ENCODE data around the gene MON1A.

The MON1A gene

DNA sequence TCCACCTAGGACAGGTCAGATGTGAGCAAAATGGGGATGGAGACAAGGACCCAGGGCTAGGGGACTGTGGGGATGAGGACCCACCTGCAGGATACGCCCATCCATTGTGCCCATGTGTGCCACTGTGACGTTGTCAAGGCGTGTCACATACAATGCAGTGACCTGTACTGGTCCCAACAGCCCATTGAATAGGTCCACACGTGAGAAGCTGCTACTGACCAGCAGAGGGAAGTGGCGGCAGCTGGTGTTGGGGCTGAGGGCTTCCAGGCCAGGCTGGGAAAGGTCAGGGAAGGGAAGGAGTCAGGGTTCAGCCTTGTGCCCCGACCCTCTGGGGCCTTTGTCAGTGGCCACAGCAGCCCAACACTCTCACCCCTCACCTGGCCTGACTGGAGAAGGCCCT lies 30.6 kb downstream of the MON1A start:
- no peak for TF ChIP-seq POLR2AphosphoS5 (IDR thresholded peaks at IDR 0.05; ENCODE audit: low read depth)
- TF ChIP-seq REST (IDR thresholded peaks at IDR 0.05; ENCODE audit: insufficient replicate concordance, low read depth) = no peak
- H3K4me3 ChIP-seq (replicated peaks; ENCODE audit: insufficient read depth, low read length) = no peak overlapping the region
- H3K27ac ChIP-seq (replicated peaks) = no peak overlapping the region
- peaks cover 2% of the 10 kb centered on the region for H3K27me3 ChIP-seq (ENCODE audit: insufficient read depth, poor library complexity, severe bottlenecking)
- DNase-seq (ENCODE audit: low read depth in 1 of 2, low spot score in 1 of 2) = no peak

- TF ChIP-seq CTCF (IDR thresholded peaks at IDR 0.05; ENCODE audit: insufficient read depth, low read length) = no peak
- no peak for TF ChIP-seq POLR2AphosphoS5 (IDR thresholded peaks at IDR 0.05; ENCODE audit: low read depth)
- TF ChIP-seq REST (IDR thresholded peaks at IDR 0.05; ENCODE audit: insufficient replicate concordance, low read depth) = no peak
- TF ChIP-seq GABPA (IDR thresholded peaks at IDR 0.05; ENCODE audit: low read depth) = no peak
- no peak for TF ChIP-seq SPI1 (IDR thresholded peaks at IDR 0.05; ENCODE audit: borderline replicate concordance, low read depth)
- no peaks in the 10 kb centered on the region for H3K27me3 ChIP-seq (ENCODE audit: insufficient read depth, poor library complexity, severe bottlenecking)
- H3K27ac ChIP-seq (replicated peaks) = no peak overlapping the region
- no peak for DNase-seq (ENCODE audit: low read depth in 1 of 2, low spot score in 1 of 2)
- no peak overlapping the region for H3K4me3 ChIP-seq (replicated peaks; ENCODE audit: insufficient read depth, low read length)
These were observed 33.3 kb downstream of the MON1A start for GRCh38 chr3:49896345-49896744.

- H3K27me3 ChIP-seq (ENCODE audit: insufficient read depth, poor library complexity, severe bottlenecking) = no peaks in the 10 kb centered on the region
- TF ChIP-seq REST (IDR thresholded peaks at IDR 0.05; ENCODE audit: insufficient replicate concordance, low read depth) (no peak), CTCF (IDR thresholded peaks at IDR 0.05; ENCODE audit: insufficient read depth, low read length) (no peak)
- no peak for DNase-seq (ENCODE audit: low read depth in 1 of 2, low spot score in 1 of 2)
- H3K27ac ChIP-seq (replicated peaks) = no peak overlapping the region
- no peak overlapping the region for H3K4me3 ChIP-seq (replicated peaks; ENCODE audit: insufficient read depth, low read length)
These were observed 33.8 kb downstream of the MON1A start for GRCh38 chr3:49895791-49896190.

DNA sequence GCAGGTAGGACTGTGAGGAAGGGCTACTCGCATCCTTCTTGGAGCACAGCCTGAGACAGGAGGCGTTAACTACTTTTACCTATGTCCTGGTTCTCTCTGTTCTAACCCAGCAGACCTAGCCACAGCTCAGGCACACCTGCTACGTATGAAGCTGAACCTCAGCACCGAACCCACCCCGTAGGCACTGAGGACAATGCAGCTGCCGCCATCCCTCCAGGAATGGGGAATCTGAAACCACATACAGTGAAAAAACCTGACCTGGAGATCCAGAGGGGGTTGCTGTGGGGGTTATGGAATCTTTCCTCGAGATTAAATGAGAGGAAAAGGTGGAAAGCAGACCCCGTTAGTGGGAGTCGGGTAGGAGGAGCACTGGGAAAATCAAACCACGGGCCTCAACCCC lies 40.3 kb downstream of the MON1A start:
- no peak for DNase-seq (ENCODE audit: low read depth in 1 of 2, low spot score in 1 of 2)
- Histone ChIP-seq H3K27me3 (ENCODE audit: insufficient read depth, poor library complexity, severe bottlenecking) (no peaks in the 10 kb centered on the region), H3K27ac (replicated peaks) (no peak overlapping the region), H3K4me3 (replicated peaks; ENCODE audit: insufficient read depth, low read length) (no peak overlapping the region)
- TF ChIP-seq GABPA (IDR thresholded peaks at IDR 0.05; ENCODE audit: low read depth) (no peak), SPI1 (IDR thresholded peaks at IDR 0.05; ENCODE audit: borderline replicate concordance, low read depth) (no peak), CTCF (IDR thresholded peaks at IDR 0.05; ENCODE audit: insufficient read depth, low read length) (no peak), POLR2AphosphoS5 (IDR thresholded peaks at IDR 0.05; ENCODE audit: low read depth) (no peak), REST (IDR thresholded peaks at IDR 0.05; ENCODE audit: insufficient replicate concordance, low read depth) (no peak)
